Neural cell (in vitro differentiated cells): ENCODE results near the gene PCCA. TPM values are rescaled to one million over a fixed set of nuclear protein-coding genes. Genes with fewer than 3 reads are reported as not detected.

Experiments
- H2AFZ ChIP-seq: fragments of 200-600, 300-800 bp; sonication (generic), shearing (Covaris generic); 2 replicates; pipeline ENCODE4 v1.6.0; 2014; ENCODE audit warnings: low read depth, mild to moderate bottlenecking, antibody characterized with exemption, low read length, moderate library complexity
- H3F3A ChIP-seq: fragments of 200-600 bp; shearing (Covaris generic); 2 replicates; pipeline ENCODE4 v1.6.1; 2016; ENCODE audit warnings: mild to moderate bottlenecking, moderate library complexity, mixed read lengths, antibody characterized with exemption, low read length; ENCODE audit not compliant: insufficient read depth, poor library complexity, severe bottlenecking
- H3K27ac ChIP-seq: fragments of 200-600, 300-800 bp; sonication (generic), shearing (Covaris generic); 2 replicates; pipeline ENCODE4 v1.5.1; 2014; ENCODE audit warnings: mild to moderate bottlenecking, low read length, moderate library complexity
- H3K27me3 ChIP-seq: fragments of 300-800, 200-600 bp; sonication (generic), shearing (Covaris generic); 2 replicates; pipeline ENCODE4 v1.6.0; 2014; ENCODE audit warnings: mild to moderate bottlenecking, low read depth, low read length, moderate library complexity; ENCODE audit not compliant: insufficient read depth
- H3K36me3 ChIP-seq: fragments of 300-800, 200-600 bp; sonication (generic), shearing (Covaris generic); 2 replicates; pipeline ENCODE4 v1.5.1; 2014; ENCODE audit warnings: mild to moderate bottlenecking, antibody characterized with exemption, low read length, moderate library complexity; ENCODE audit not compliant: insufficient read depth
- H3K4me2 ChIP-seq: fragments of 300-800, 200-600 bp; sonication (generic), shearing (Covaris generic); 2 replicates; pipeline ENCODE4 v1.6.0; 2014; ENCODE audit warnings: mild to moderate bottlenecking, low read length
- H3K4me3 ChIP-seq: fragments of 300-800, 200-600 bp; sonication (generic), shearing (Covaris generic); 2 replicates; pipeline ENCODE4 v1.5.1; 2014; ENCODE audit warnings: mild to moderate bottlenecking, low read length, moderate library complexity
- H3K79me2 ChIP-seq: fragments of 200-600 bp; shearing (Covaris generic); replicated peaks from 2 replicates; pipeline ENCODE4 v1.6.0; 2014; ENCODE audit warnings: mild to moderate bottlenecking, low read length, moderate library complexity; ENCODE audit not compliant: insufficient read depth
- H3K9ac ChIP-seq: fragments of 300-800, 200-600 bp; sonication (generic), shearing (Covaris generic); 2 replicates; pipeline ENCODE4 v1.6.1; 2016; ENCODE audit warnings: mild to moderate bottlenecking, low read length, mixed read lengths
- H3K9me2 ChIP-seq: fragments of 200-600 bp; shearing (Covaris generic); 2 replicates; pipeline ENCODE4 v1.6.1; 2016; ENCODE audit warnings: mild to moderate bottlenecking, low read length, mixed read lengths; ENCODE audit not compliant: insufficient read depth
- H3K9me3 ChIP-seq: fragments of 200-600, 300-800 bp; sonication (generic), shearing (Covaris generic); 2 replicates; pipeline ENCODE4 v1.6.1; 2016; ENCODE audit warnings: mild to moderate bottlenecking, mixed run types, low read length, moderate library complexity, mixed read lengths
- H4K20me1 ChIP-seq: fragments of 200-600 bp; shearing (Covaris generic); 2 replicates; pipeline ENCODE4 v1.6.1; 2016; ENCODE audit warnings: mild to moderate bottlenecking, mixed run types; ENCODE audit not compliant: insufficient read depth
- EP300 ChIP-seq: fragments of 450-650 bp; conservative IDR thresholded peaks from 2 replicates; pipeline ENCODE4 v1.6.1; 2014; ENCODE audit warnings: antibody characterized with exemption, mild to moderate bottlenecking, moderate library complexity; ENCODE audit not compliant: poor library complexity, severe bottlenecking
- EZH2 ChIP-seq: fragments of 200-600, 300-800 bp; shearing (Covaris generic), sonication (generic); IDR thresholded peaks from 2 replicates; pipeline ENCODE4 v1.6.1; 2014; ENCODE audit warnings: antibody characterized with exemption, low read length, borderline replicate concordance, mild to moderate bottlenecking; ENCODE audit not compliant: insufficient read depth, poor library complexity, severe bottlenecking
- MXI1 ChIP-seq: fragments of 450-650 bp; conservative IDR thresholded peaks from 2 replicates; pipeline ENCODE4 v1.6.1; 2014; ENCODE audit warnings: antibody characterized with exemption, mild to moderate bottlenecking; ENCODE audit not compliant: poor library complexity, severe bottlenecking
- POLR2AphosphoS5 ChIP-seq: IDR thresholded peaks from 2 replicates; pipeline ENCODE4 v1.6.1; 2012
- RAD21 ChIP-seq: fragments of 450-650 bp; conservative IDR thresholded peaks from 2 replicates; pipeline ENCODE4 v1.6.1; 2014; ENCODE audit warnings: antibody characterized with exemption, mild to moderate bottlenecking, moderate library complexity
- SMC3 ChIP-seq: fragments of 450-650 bp; conservative IDR thresholded peaks from 2 replicates; pipeline ENCODE4 v1.6.1; 2014; ENCODE audit warnings: antibody characterized with exemption, mild to moderate bottlenecking, moderate library complexity; ENCODE audit not compliant: poor library complexity
- TAF1 ChIP-seq: IDR thresholded peaks from 2 replicates; pipeline ENCODE4 v1.6.1; 2012; ENCODE audit warnings: low read depth
- polyA plus RNA-seq: library from polyadenylated mRNA; depleted of rRNA; stranded (reverse); fragments of >200 nt; gene quantifications from 2 replicates; pipeline ENCODE4 v1.2.3, GENCODE V29; 2014
- TF ChIP-seq, protein P1 (sequence below): IDR thresholded peaks from 2 replicates; pipeline ENCODE4 v1.6.1; 2012; ENCODE audit warnings: borderline replicate concordance
- TF ChIP-seq, protein P2 (sequence below): fragments of 450-650 bp; IDR thresholded peaks from 2 replicates; pipeline ENCODE4 v1.5.1; 2014; ENCODE audit warnings: antibody characterized with exemption, mild to moderate bottlenecking, moderate library complexity; ENCODE audit not compliant: poor library complexity, severe bottlenecking

PCCA gene
- polyA plus RNA-seq, 1 donor from 2014 or later = 17.0 TPM

DNA sequence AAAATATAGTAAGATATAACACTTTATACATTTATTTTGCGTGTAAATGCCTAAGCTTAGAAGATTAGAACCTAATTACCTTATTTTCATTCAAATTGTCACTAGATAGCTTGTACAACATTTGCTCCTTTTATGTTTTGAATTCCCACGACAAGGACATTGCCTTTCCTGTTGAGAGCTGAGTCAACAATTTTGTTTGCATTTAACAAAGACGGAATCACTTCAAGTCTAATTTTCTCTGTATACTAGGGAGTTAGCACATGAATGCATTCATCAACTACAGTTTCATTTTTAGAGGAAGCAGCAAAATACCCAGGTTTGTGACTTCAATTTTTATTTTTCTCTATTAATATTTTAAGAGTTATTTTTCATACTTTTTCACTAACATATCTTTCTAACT is 48.7 kb upstream of the PCCA start:
- no peaks in the 10 kb centered on the region for H3K27me3 ChIP-seq
- no peaks in the 10 kb centered on the region for H4K20me1 ChIP-seq
- no peaks in the 10 kb centered on the region for H3F3A ChIP-seq
- no peaks in the 10 kb centered on the region for H3K36me3 ChIP-seq
- no peaks in the 10 kb centered on the region for H3K79me2 ChIP-seq
- H3K9me3 ChIP-seq = no peaks in the 10 kb centered on the region
- TF ChIP-seq, protein P1, sequence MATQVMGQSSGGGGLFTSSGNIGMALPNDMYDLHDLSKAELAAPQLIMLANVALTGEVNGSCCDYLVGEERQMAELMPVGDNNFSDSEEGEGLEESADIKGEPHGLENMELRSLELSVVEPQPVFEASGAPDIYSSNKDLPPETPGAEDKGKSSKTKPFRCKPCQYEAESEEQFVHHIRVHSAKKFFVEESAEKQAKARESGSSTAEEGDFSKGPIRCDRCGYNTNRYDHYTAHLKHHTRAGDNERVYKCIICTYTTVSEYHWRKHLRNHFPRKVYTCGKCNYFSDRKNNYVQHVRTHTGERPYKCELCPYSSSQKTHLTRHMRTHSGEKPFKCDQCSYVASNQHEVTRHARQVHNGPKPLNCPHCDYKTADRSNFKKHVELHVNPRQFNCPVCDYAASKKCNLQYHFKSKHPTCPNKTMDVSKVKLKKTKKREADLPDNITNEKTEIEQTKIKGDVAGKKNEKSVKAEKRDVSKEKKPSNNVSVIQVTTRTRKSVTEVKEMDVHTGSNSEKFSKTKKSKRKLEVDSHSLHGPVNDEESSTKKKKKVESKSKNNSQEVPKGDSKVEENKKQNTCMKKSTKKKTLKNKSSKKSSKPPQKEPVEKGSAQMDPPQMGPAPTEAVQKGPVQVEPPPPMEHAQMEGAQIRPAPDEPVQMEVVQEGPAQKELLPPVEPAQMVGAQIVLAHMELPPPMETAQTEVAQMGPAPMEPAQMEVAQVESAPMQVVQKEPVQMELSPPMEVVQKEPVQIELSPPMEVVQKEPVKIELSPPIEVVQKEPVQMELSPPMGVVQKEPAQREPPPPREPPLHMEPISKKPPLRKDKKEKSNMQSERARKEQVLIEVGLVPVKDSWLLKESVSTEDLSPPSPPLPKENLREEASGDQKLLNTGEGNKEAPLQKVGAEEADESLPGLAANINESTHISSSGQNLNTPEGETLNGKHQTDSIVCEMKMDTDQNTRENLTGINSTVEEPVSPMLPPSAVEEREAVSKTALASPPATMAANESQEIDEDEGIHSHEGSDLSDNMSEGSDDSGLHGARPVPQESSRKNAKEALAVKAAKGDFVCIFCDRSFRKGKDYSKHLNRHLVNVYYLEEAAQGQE = no peak
- no peak for TF ChIP-seq MXI1
- TF ChIP-seq SMC3 = no peak
- TF ChIP-seq TAF1 = no peak
- TF ChIP-seq POLR2AphosphoS5 = no peak
- TF ChIP-seq, protein P2, sequence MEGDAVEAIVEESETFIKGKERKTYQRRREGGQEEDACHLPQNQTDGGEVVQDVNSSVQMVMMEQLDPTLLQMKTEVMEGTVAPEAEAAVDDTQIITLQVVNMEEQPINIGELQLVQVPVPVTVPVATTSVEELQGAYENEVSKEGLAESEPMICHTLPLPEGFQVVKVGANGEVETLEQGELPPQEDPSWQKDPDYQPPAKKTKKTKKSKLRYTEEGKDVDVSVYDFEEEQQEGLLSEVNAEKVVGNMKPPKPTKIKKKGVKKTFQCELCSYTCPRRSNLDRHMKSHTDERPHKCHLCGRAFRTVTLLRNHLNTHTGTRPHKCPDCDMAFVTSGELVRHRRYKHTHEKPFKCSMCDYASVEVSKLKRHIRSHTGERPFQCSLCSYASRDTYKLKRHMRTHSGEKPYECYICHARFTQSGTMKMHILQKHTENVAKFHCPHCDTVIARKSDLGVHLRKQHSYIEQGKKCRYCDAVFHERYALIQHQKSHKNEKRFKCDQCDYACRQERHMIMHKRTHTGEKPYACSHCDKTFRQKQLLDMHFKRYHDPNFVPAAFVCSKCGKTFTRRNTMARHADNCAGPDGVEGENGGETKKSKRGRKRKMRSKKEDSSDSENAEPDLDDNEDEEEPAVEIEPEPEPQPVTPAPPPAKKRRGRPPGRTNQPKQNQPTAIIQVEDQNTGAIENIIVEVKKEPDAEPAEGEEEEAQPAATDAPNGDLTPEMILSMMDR = no peak
- no peak for TF ChIP-seq EZH2
- TF ChIP-seq EP300 = no peak
- no peak for TF ChIP-seq RAD21
- H3K4me2 ChIP-seq = no peak overlapping the region
- H3K9ac ChIP-seq = no peak overlapping the region
- no peak overlapping the region for H2AFZ ChIP-seq
- H3K9me2 ChIP-seq = no peaks in the 10 kb centered on the region
- no peak overlapping the region for H3K27ac ChIP-seq
- H3K4me3 ChIP-seq = no peak overlapping the region

DNA sequence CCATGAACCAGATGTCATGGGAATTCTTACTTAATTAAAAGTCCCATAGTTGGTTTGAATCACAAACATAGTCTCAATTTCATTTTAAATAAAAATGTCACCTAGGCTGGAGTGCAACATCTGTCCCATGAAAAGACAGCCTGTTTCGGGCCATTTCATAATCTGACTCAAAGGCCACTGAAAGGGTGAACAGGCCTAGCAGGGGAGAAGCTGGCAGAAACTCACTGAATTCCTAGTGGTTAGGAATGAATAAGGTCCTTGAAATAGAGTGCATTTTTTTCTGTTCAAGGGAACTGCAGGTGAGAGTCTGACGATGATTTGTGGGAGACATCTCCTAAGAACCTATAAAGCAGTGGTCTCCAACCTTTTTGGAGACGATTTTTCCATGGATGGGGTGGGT is 44.0 kb upstream of the PCCA start:
- H3K79me2 ChIP-seq = no peaks in the 10 kb centered on the region
- no peaks in the 10 kb centered on the region for H3K27me3 ChIP-seq
- no peak overlapping the region for H3K27ac ChIP-seq
- no peak for TF ChIP-seq RAD21
- TF ChIP-seq, protein P1 = no peak
- TF ChIP-seq TAF1 = no peak
- TF ChIP-seq SMC3 = no peak
- no peak for TF ChIP-seq MXI1
- TF ChIP-seq, protein P2 = no peak
- TF ChIP-seq POLR2AphosphoS5 = no peak
- TF ChIP-seq EZH2 = no peak
- TF ChIP-seq EP300 = no peak
- no peaks in the 10 kb centered on the region for H4K20me1 ChIP-seq
- H3K4me3 ChIP-seq = no peak overlapping the region
- H3K9me2 ChIP-seq = no peaks in the 10 kb centered on the region
- no peak overlapping the region for H3K4me2 ChIP-seq
- H3K9me3 ChIP-seq = no peaks in the 10 kb centered on the region
- H3K9ac ChIP-seq = no peak overlapping the region
- H2AFZ ChIP-seq = no peak overlapping the region
- H3F3A ChIP-seq = no peaks in the 10 kb centered on the region
- no peaks in the 10 kb centered on the region for H3K36me3 ChIP-seq
